GM23338 (cell line): Measurements from ENCODE around the gene PRR29. TPM values are rescaled to one million over a fixed set of nuclear protein-coding genes. Genes with fewer than 3 reads are reported as not detected.
"Not testable (repeated sequence)": the region's sequence is repeated elsewhere in the genome, so short reads cannot be mapped to it uniquely, and the experiment has no call there.

Source experiments
- ATAC-seq: fragments of 200-7000 bp; cut with Tn5 transposase; 3 replicates; pipeline ENCODE4 v1.9.1; 2020
- DNase-seq: peaks from one replicate; pipeline ENCODE4 v3.0.0-alpha.2; 2015; ENCODE audit warnings: low spot score
- H2AFZ ChIP-seq: fragments of 200-600 bp; sonication (generic); 2 replicates; pipeline ENCODE4 v1.8.0; 2016; ENCODE audit warnings: antibody characterized with exemption, mild to moderate bottlenecking, moderate library complexity
- H3F3A ChIP-seq: fragments of 200-600 bp; sonication (generic); replicated peaks from 2 replicates; pipeline ENCODE4 v1.8.0; 2017; ENCODE audit warnings: antibody characterized with exemption, mixed run types, low read depth
- H3K27ac ChIP-seq: fragments of 200-600 bp; sonication (generic); 2 replicates; pipeline ENCODE4 v1.6.1; 2016; ENCODE audit warnings: low read depth
- H3K27me3 ChIP-seq: fragments of 200-600 bp; sonication (generic); 2 replicates; pipeline ENCODE4 v1.8.0; 2016; ENCODE audit warnings: mild to moderate bottlenecking, mixed run types, moderate library complexity; ENCODE audit not compliant: insufficient read depth
- H3K36me3 ChIP-seq: fragments of 200-600 bp; sonication (generic); 2 replicates; pipeline ENCODE4 v1.8.0; 2016; ENCODE audit warnings: mild to moderate bottlenecking; ENCODE audit not compliant: insufficient read depth
- H3K4me1 ChIP-seq: fragments of 200-600 bp; sonication (generic); 2 replicates; pipeline ENCODE4 v1.8.0; 2016; ENCODE audit warnings: mild to moderate bottlenecking, moderate library complexity; ENCODE audit not compliant: insufficient read depth
- H3K4me2 ChIP-seq: fragments of 200-600 bp; sonication (generic); 2 replicates; pipeline ENCODE4 v1.7.1; 2017; ENCODE audit warnings: mixed run types
- H3K4me3 ChIP-seq: fragments of 200-600 bp; sonication (generic); 2 replicates; pipeline ENCODE4 v1.6.1; 2016; ENCODE audit warnings: mixed run types
- H3K79me2 ChIP-seq: fragments of 200-600 bp; sonication (generic); replicated peaks from 2 replicates; pipeline ENCODE4 v1.8.0; 2017; ENCODE audit warnings: mild to moderate bottlenecking; ENCODE audit not compliant: insufficient read depth
- H3K9me2 ChIP-seq: fragments of 200-600 bp; sonication (generic); 2 replicates; pipeline ENCODE4 v1.8.0; 2017; ENCODE audit not compliant: insufficient read depth
- H4K20me1 ChIP-seq: fragments of 200-600 bp; sonication (generic); replicated peaks from 2 replicates; pipeline ENCODE4 v1.8.0; 2017; ENCODE audit warnings: mild to moderate bottlenecking; ENCODE audit not compliant: insufficient read depth
- H3K27ac Mint-ChIP-seq: 2 replicates; pipeline ENCODE4 v1.8.0; 2020; ENCODE audit warnings: inconsistent platforms, mild to moderate bottlenecking, moderate library complexity, mixed read lengths
- H3K27me3 Mint-ChIP-seq: 3 replicates; pipeline ENCODE4 v1.8.0; 2022; ENCODE audit warnings: low read depth, mild to moderate bottlenecking, moderate library complexity, mixed read lengths, inconsistent platforms; ENCODE audit not compliant: insufficient read depth, poor library complexity
- H3K36me3 Mint-ChIP-seq: 3 replicates; pipeline ENCODE4 v1.8.0; 2021; ENCODE audit warnings: low read depth, mild to moderate bottlenecking, inconsistent platforms, moderate library complexity, mixed read lengths
- H3K4me1 Mint-ChIP-seq: 3 replicates; pipeline ENCODE4 v1.8.0; 2020; ENCODE audit warnings: mild to moderate bottlenecking, inconsistent platforms, mixed read lengths
- H3K4me3 Mint-ChIP-seq: 3 replicates; pipeline ENCODE4 v1.8.0; 2021; ENCODE audit warnings: moderate library complexity, mild to moderate bottlenecking, inconsistent platforms, mixed read lengths
- H3K9me3 Mint-ChIP-seq: 3 replicates; pipeline ENCODE4 v1.8.0; 2020; ENCODE audit warnings: moderate library complexity, mild to moderate bottlenecking, inconsistent platforms, mixed read lengths
- CREB1 ChIP-seq: fragments of 250-450 bp; sonication (Bioruptor Pico); IDR thresholded peaks from 2 replicates; pipeline ENCODE4 v1.5.0; 2020; ENCODE audit warnings: low read depth, mild to moderate bottlenecking, moderate library complexity
- CTCF ChIP-seq, 2 experiments: fragments of 200-600 bp in 1 of 2; sonication (generic) in 1 of 2; conservative IDR thresholded peaks; 2 replicates each; pipeline versions ENCODE4 v1.5.1 to v1.6.1; 2016 to 2017; ENCODE audit warnings: antibody characterized with exemption in 2 of 2, low read depth in 2 of 2, mild to moderate bottlenecking in 2 of 2, moderate library complexity in 1 of 2
- EZH2 ChIP-seq: fragments of 200-600 bp; sonication (generic); IDR thresholded peaks from one replicate; pipeline ENCODE4 v1.8.0; 2017; ENCODE audit warnings: antibody characterized with exemption, mild to moderate bottlenecking, low read depth; ENCODE audit not compliant: unreplicated experiment
- NANOG ChIP-seq: IDR thresholded peaks from 2 replicates; pipeline ENCODE4 v1.6.1; 2016; ENCODE audit warnings: antibody characterized with exemption, borderline replicate concordance
- POLR2AphosphoS5 ChIP-seq: IDR thresholded peaks from 2 replicates; pipeline ENCODE4 v1.6.1; 2016; ENCODE audit warnings: antibody characterized with exemption, low read depth
- ZNF114 ChIP-seq: fragments of 250-450 bp; sonication (Bioruptor Pico); IDR thresholded peaks from 2 replicates; pipeline ENCODE4 v1.5.0; 2020; ENCODE audit warnings: mild to moderate bottlenecking, moderate library complexity
- ZNF462 ChIP-seq: fragments of 250-450 bp; sonication (Bioruptor Pico); IDR thresholded peaks from 2 replicates; pipeline ENCODE4 v1.5.0; 2020; ENCODE audit warnings: mild to moderate bottlenecking, moderate library complexity
- polyA plus RNA-seq: library from polyadenylated mRNA; unstranded; fragments of >200 nt; fragmentation: Nextera tagmentation; extraction: Ambion mirVana; gene quantifications from 2 replicates; pipeline ENCODE4 v1.2.1, GENCODE V29; 2016
- total RNA-seq: library from RNA; depleted of rRNA; stranded (reverse); fragments of >200 nt; shearing (Covaris generic); gene quantifications from 2 replicates; pipeline ENCODE4 v1.2.3, GENCODE V29; 2014
- TF ChIP-seq, protein P1 (sequence below): IDR thresholded peaks from 2 replicates; pipeline ENCODE4 v1.6.1; 2016; ENCODE audit warnings: antibody characterized with exemption

Gene PRR29
- total and polyA plus RNA-seq, 2 experiments from 2014 or later, result 0.24 to 1.3 TPM

DNA sequence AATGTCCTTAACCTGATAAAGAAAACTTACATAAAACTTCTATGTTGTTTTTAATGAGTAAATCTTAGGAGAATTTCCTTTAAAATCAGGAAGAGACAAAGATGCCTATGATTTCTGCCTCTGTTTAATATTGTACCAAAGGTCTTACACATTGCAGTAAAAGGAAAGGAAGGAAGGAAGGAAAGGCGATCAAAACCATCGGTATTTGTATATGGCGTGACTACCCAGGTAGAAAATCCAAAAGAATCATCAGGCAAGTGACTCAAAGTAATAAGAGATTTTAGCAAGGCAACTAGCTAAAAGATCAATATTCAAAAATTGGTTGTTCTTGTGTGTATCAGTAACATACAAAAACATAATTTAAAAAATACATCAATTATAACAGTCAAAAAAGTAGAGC, 18.8 kb downstream of the PRR29 start (continued):
- no peak for TF ChIP-seq CTCF (conservative IDR thresholded peaks at IDR 0.05; ENCODE audit: low read depth in 2 of 2)
- no peak for TF ChIP-seq NANOG
- TF ChIP-seq CREB1 (CRISPR knock-in tag), result no peak
- no peak for TF ChIP-seq POLR2AphosphoS5
- no peak for TF ChIP-seq ZNF462 (CRISPR knock-in tag)

GRCh38 chr17:64017381-64017980, 19.3 kb downstream of the PRR29 start:
- Mint-ChIP-seq H3K27me3 (peaks cover 10% of the 10 kb centered on the region), H3K27ac (no peak overlapping the region), H3K36me3 (no peaks in the 10 kb centered on the region), H3K4me3 (no peak overlapping the region), H3K9me3 (no peaks in the 10 kb centered on the region), H3K4me1 (peaks cover 8% of the 10 kb centered on the region)
- H3K27me3 ChIP-seq, result no peaks in the 10 kb centered on the region
- H4K20me1 ChIP-seq, result no peaks in the 10 kb centered on the region
- ATAC-seq, result no peak
- H3F3A ChIP-seq, result no peaks in the 10 kb centered on the region
- H3K4me1 ChIP-seq, result peaks cover 3% of the 10 kb centered on the region; the same call in 1 of the 2 replicates
- H3K79me2 ChIP-seq, result no peaks in the 10 kb centered on the region
- no peak overlapping the region for H2AFZ ChIP-seq
- no peak overlapping the region for H3K4me2 ChIP-seq
- H3K27ac ChIP-seq, result no peak overlapping the region
- DNase-seq, result peak; percentile 27
- no peaks in the 10 kb centered on the region for H3K36me3 ChIP-seq
- no peaks in the 10 kb centered on the region for H3K9me2 ChIP-seq
- TF ChIP-seq ZNF114 (no peak), CTCF (conservative IDR thresholded peaks at IDR 0.05; ENCODE audit: low read depth in 2 of 2) (peak in 1 of 2 experiments; percentile 46; a peak in 2 of 4 replicates), EZH2 (no peak), CREB1 (CRISPR knock-in tag) (no peak)
- TF ChIP-seq, protein P1, sequence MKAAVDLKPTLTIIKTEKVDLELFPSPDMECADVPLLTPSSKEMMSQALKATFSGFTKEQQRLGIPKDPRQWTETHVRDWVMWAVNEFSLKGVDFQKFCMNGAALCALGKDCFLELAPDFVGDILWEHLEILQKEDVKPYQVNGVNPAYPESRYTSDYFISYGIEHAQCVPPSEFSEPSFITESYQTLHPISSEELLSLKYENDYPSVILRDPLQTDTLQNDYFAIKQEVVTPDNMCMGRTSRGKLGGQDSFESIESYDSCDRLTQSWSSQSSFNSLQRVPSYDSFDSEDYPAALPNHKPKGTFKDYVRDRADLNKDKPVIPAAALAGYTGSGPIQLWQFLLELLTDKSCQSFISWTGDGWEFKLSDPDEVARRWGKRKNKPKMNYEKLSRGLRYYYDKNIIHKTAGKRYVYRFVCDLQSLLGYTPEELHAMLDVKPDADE, result no peak
- H3K4me3 ChIP-seq, result no peak overlapping the region

- not testable (repeated sequence) for H4K20me1 ChIP-seq, ATAC-seq, H3K4me2 ChIP-seq, H3K4me1 ChIP-seq, H3K27me3 ChIP-seq, H3K4me3 ChIP-seq, DNase-seq, H3K27me3 Mint-ChIP-seq, H3K4me1 Mint-ChIP-seq, H3K36me3 ChIP-seq, H3K79me2 ChIP-seq, H3K9me3 Mint-ChIP-seq, H3K9me2 ChIP-seq, H3F3A ChIP-seq, H3K27ac Mint-ChIP-seq, H3K27ac ChIP-seq, H3K4me3 Mint-ChIP-seq, H3K36me3 Mint-ChIP-seq
- H2AFZ ChIP-seq, result peak overlapping the region; percentile 97; the same call in 1 of the 2 replicates
Measured at GRCh38 chr17:64019551-64019961, 21.4 kb downstream of the PRR29 start.
